Esophagus muscularis mucosa (tissue), 4 donors: Measurements from ENCODE around the gene GP2.

Experiments used
- EP300 ChIP-seq: sonication (generic); formaldehyde crosslinking; IDR thresholded peaks from one replicate; pipeline ENCODE4 v1.6.1; 2017; ENCODE audit warnings: antibody characterized with exemption
- POLR2AphosphoS5 ChIP-seq, 2 donors: sonication (generic); formaldehyde crosslinking; IDR thresholded peaks; one replicate each; pipeline ENCODE4 v1.6.1; 2017; ENCODE audit warnings: antibody characterized with exemption in 2 of 2
- TF ChIP-seq, protein P1 (sequence below), 3 experiments: fragments of 200-600 bp in 2 of 3; fragments of 450-650 bp in 1 of 3; sonication (generic) in 2 of 3; IDR thresholded peaks; one replicate each; pipeline ENCODE4 v1.5.1; 2017 to 2019; ENCODE audit warnings: antibody characterized with exemption in 3 of 3, mild to moderate bottlenecking in 2 of 3, moderate library complexity in 1 of 3

DNA sequence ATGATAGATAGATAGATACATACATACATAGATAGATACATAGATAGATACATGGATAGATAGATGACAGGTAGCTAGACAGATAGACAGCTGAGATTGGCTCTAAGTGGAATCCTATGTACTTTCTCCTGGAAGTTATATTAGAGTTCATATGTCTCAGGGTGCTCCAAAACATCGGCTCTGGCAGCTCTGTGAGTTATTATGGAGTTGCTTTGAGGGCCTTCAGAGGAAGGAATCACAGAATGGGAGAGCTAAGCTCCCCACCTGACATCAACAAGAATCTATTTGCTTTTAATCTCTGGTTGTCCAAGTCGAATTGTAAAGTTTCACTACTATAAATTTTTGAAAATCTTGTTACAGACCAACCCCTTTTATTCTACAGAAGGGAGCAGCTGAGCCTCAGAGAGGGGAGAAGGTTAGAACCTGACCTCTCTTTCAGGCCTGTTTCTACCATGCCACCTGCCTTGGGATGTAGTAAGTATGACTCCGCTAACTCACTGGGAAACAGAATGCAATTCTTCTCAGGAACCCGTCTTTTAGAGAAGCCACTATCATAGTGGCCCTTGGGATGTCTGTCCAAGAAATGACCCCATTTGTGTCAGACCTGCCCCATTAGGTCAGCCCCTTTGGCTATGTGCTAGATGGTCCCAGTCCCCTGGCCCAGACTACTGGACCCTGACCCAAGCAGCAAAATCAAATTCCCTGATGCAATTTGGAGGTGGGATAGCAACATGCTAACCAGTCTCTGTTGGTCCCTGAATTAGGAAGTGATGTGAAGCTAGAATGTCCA is 18.3 kb downstream of the GP2 start:
- TF ChIP-seq, protein P1, sequence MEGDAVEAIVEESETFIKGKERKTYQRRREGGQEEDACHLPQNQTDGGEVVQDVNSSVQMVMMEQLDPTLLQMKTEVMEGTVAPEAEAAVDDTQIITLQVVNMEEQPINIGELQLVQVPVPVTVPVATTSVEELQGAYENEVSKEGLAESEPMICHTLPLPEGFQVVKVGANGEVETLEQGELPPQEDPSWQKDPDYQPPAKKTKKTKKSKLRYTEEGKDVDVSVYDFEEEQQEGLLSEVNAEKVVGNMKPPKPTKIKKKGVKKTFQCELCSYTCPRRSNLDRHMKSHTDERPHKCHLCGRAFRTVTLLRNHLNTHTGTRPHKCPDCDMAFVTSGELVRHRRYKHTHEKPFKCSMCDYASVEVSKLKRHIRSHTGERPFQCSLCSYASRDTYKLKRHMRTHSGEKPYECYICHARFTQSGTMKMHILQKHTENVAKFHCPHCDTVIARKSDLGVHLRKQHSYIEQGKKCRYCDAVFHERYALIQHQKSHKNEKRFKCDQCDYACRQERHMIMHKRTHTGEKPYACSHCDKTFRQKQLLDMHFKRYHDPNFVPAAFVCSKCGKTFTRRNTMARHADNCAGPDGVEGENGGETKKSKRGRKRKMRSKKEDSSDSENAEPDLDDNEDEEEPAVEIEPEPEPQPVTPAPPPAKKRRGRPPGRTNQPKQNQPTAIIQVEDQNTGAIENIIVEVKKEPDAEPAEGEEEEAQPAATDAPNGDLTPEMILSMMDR (IDR thresholded peaks at IDR 0.05) = no peak
- TF ChIP-seq POLR2AphosphoS5 (IDR thresholded peaks at IDR 0.05) (no peak), EP300 (no peak)
